Type B pancreatic cell (in vitro differentiated cells): Measurements from ENCODE around the gene EFCAB6. TPM values are rescaled to one million over a fixed set of nuclear protein-coding genes. Genes with fewer than 3 reads are reported as not detected.

ENCODE experiments used
- DNase-seq: peaks from one replicate; pipeline ENCODE4 v3.0.0; 2021; ENCODE audit warnings: mixed read lengths; ENCODE audit not compliant: unreplicated experiment; ENCODE audit errors: extremely low spot score
- H3K27ac Mint-ChIP-seq: 2 replicates; pipeline ENCODE4 v1.8.0; 2021; ENCODE audit warnings: mild to moderate bottlenecking, mixed read lengths
- H3K27me3 Mint-ChIP-seq: 2 replicates; pipeline ENCODE4 v1.8.0; 2021; ENCODE audit warnings: mixed read lengths
- H3K36me3 Mint-ChIP-seq: 2 replicates; pipeline ENCODE4 v1.8.0; 2021; ENCODE audit warnings: mixed read lengths
- H3K4me1 Mint-ChIP-seq: one replicate; pipeline ENCODE4 v1.8.0; 2021; ENCODE audit warnings: mixed read lengths; ENCODE audit not compliant: unreplicated experiment
- H3K4me3 Mint-ChIP-seq: 2 replicates; pipeline ENCODE4 v1.8.0; 2021; ENCODE audit warnings: mild to moderate bottlenecking, mixed read lengths
- H3K9me3 Mint-ChIP-seq: 2 replicates; pipeline ENCODE4 v1.8.0; 2021; ENCODE audit warnings: mixed read lengths
- total RNA-seq: library from RNA; stranded (reverse); gene quantifications from 2 replicates; pipeline ENCODE4 v1.2.1, GENCODE V29; 2021; ENCODE audit warnings: low replicate concordance
- TF ChIP-seq, protein P1 (sequence below): fragments of 200-600 bp; sonication (generic); conservative IDR thresholded peaks from 2 replicates; pipeline ENCODE4 v1.5.0; 2021; ENCODE audit warnings: antibody characterized with exemption, mild to moderate bottlenecking

Gene EFCAB6
- total RNA-seq, 1 donor from 2014 or later, result 5.3 TPM

DNA sequence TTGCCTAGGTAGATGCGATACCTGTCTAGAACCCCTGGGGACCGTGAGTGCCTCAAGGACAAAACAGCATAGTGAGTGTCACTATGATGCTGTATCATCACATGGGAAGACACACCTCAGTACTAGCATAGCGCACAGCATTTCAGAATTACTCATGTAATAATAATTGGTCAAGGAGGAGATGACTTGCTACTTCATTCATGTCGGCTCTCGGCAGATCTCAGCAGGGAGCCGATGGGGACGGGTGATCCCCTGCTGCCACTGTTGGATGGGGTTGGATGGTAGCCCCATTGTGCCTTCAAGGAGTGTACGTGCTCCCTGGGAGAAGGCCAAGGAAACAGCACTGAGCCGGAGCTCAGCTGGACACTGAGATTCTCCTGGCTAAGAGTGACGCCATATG, 186.9 kb downstream of the EFCAB6 start:
- H3K36me3 Mint-ChIP-seq, result no peaks in the 10 kb centered on the region
- no peak for DNase-seq
- TF ChIP-seq, protein P1, sequence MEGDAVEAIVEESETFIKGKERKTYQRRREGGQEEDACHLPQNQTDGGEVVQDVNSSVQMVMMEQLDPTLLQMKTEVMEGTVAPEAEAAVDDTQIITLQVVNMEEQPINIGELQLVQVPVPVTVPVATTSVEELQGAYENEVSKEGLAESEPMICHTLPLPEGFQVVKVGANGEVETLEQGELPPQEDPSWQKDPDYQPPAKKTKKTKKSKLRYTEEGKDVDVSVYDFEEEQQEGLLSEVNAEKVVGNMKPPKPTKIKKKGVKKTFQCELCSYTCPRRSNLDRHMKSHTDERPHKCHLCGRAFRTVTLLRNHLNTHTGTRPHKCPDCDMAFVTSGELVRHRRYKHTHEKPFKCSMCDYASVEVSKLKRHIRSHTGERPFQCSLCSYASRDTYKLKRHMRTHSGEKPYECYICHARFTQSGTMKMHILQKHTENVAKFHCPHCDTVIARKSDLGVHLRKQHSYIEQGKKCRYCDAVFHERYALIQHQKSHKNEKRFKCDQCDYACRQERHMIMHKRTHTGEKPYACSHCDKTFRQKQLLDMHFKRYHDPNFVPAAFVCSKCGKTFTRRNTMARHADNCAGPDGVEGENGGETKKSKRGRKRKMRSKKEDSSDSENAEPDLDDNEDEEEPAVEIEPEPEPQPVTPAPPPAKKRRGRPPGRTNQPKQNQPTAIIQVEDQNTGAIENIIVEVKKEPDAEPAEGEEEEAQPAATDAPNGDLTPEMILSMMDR, result no peak

GRCh38 chr22:43624144-43624998, 187.7 kb downstream of the EFCAB6 start:
- H3K27ac Mint-ChIP-seq, result no peak overlapping the region
- no peaks in the 10 kb centered on the region for H3K27me3 Mint-ChIP-seq
- DNase-seq, result no peak
- H3K4me3 Mint-ChIP-seq, result no peak overlapping the region
- no peaks in the 10 kb centered on the region for H3K4me1 Mint-ChIP-seq
- TF ChIP-seq, protein P1, result no peak
- peaks cover 3% of the 10 kb centered on the region for H3K9me3 Mint-ChIP-seq
- H3K36me3 Mint-ChIP-seq, result peaks cover 2% of the 10 kb centered on the region

More for the DNA sequence above, 186.9 kb downstream of the EFCAB6 start:
- no peaks in the 10 kb centered on the region for H3K9me3 Mint-ChIP-seq
- H3K4me3 Mint-ChIP-seq, result no peak overlapping the region
- H3K4me1 Mint-ChIP-seq, result no peaks in the 10 kb centered on the region
- no peaks in the 10 kb centered on the region for H3K27me3 Mint-ChIP-seq
- no peak overlapping the region for H3K27ac Mint-ChIP-seq

DNA sequence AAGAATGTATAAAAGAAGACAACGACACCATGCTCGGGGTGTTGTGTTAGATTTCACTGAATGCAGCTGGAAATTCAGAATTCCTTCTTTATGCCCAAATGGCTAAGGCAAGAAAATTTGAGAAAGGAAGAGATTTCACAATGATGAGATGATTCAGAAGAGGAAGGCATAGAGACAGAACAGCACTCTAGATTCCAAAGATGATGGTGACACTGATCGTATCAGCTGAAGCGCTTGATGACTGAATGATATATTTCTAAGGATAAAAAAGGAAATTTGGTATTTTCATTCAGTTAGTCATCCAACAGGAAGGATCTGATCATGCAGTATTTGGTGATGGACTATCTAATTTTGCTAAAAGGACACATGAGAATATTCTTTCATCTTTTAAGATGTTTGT, 189.2 kb downstream of the EFCAB6 start:
- no peak overlapping the region for H3K27ac Mint-ChIP-seq
- H3K4me1 Mint-ChIP-seq, result no peaks in the 10 kb centered on the region
- H3K9me3 Mint-ChIP-seq, result peaks cover 6% of the 10 kb centered on the region
- TF ChIP-seq, protein P1, result no peak
- H3K4me3 Mint-ChIP-seq, result no peak overlapping the region
- no peaks in the 10 kb centered on the region for H3K27me3 Mint-ChIP-seq
- DNase-seq, result no peak
- H3K36me3 Mint-ChIP-seq, result peaks cover 5% of the 10 kb centered on the region

DNA sequence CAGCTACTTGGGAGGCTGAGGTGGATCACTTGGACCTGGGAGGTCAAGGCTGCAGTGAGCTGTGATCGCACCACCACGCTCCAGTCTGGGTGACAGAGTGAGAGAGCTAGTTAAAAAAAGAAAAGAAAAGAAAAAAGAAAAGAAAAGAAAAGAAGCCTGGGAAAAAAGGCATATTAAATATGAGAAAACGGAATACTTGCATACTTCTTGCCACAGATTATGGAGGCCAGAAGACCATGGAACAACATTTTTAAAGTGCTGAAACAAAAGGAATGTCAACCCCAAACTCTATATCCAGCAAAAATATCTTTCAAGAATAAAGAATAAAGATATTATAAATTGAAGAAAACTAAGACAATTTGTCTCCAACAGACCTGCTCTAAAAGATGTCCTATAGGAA, 191.9 kb downstream of the EFCAB6 start:
- Mint-ChIP-seq H3K4me3 (no peak overlapping the region), H3K9me3 (peaks cover 6% of the 10 kb centered on the region), H3K36me3 (peaks cover 5% of the 10 kb centered on the region), H3K27me3 (no peaks in the 10 kb centered on the region), H3K27ac (no peak overlapping the region), H3K4me1 (no peaks in the 10 kb centered on the region)
- TF ChIP-seq, protein P1, result no peak
- no peak for DNase-seq

DNA sequence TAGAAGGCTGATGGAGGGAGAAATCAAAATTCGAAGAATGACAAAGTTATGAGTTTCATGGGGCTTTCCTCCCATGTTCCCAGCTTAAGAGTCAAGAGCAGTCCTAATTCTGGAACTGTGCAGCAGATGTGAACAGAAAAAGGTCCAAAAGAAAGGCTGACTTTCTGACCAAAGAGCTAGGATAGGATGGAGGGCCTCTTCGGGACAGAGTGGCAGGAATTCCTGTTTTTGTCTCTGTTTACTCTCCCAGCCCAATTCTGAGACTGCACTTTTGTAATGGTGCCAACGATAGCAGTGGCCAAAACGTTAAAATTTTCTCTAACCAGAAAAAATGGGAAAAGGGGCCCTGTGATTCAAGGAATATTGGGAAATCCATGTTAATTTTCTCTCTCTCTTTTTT, 193.6 kb downstream of the EFCAB6 start:
- TF ChIP-seq, protein P1, result no peak
- Mint-ChIP-seq H3K36me3 (peaks cover 5% of the 10 kb centered on the region), H3K9me3 (peaks cover 6% of the 10 kb centered on the region), H3K27ac (no peak overlapping the region), H3K4me3 (no peak overlapping the region), H3K4me1 (no peaks in the 10 kb centered on the region), H3K27me3 (no peaks in the 10 kb centered on the region)
- no peak for DNase-seq
